Stomach (tissue), 4 donors: ENCODE data around the gene MTF2.

ENCODE experiments used
- POLR2A ChIP-seq, 4 donors: fragments of 450-650 bp; IDR thresholded peaks; one replicate each; pipeline ENCODE4 v1.6.1; 2016; ENCODE audit warnings: antibody characterized with exemption in 4 of 4, control low read depth in 2 of 4, mild to moderate bottlenecking in 1 of 4, moderate library complexity in 1 of 4
- TF ChIP-seq, protein P1 (sequence below), 7 experiments: fragments of 450-650 bp in 4 of 7; fragments of 200-600 bp in 3 of 7; sonication (generic) in 3 of 7; IDR thresholded peaks; one replicate each; pipeline ENCODE4 v1.5.1; 2016 to 2019; ENCODE audit warnings: antibody characterized with exemption in 7 of 7, control low read depth in 2 of 7, mild to moderate bottlenecking in 1 of 7

GRCh38 chr1:93151474-93151873 lies 72.4 kb downstream of the MTF2 start:
- TF ChIP-seq POLR2A (IDR thresholded peaks at IDR 0.05): no peak
- TF ChIP-seq, protein P1, sequence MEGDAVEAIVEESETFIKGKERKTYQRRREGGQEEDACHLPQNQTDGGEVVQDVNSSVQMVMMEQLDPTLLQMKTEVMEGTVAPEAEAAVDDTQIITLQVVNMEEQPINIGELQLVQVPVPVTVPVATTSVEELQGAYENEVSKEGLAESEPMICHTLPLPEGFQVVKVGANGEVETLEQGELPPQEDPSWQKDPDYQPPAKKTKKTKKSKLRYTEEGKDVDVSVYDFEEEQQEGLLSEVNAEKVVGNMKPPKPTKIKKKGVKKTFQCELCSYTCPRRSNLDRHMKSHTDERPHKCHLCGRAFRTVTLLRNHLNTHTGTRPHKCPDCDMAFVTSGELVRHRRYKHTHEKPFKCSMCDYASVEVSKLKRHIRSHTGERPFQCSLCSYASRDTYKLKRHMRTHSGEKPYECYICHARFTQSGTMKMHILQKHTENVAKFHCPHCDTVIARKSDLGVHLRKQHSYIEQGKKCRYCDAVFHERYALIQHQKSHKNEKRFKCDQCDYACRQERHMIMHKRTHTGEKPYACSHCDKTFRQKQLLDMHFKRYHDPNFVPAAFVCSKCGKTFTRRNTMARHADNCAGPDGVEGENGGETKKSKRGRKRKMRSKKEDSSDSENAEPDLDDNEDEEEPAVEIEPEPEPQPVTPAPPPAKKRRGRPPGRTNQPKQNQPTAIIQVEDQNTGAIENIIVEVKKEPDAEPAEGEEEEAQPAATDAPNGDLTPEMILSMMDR (IDR thresholded peaks at IDR 0.05): no peak
